Measurements from ENCODE around the gene SH3YL1. TPM values are rescaled to one million over a fixed set of nuclear protein-coding genes. Genes with fewer than 3 reads are reported as not detected.

The SH3YL1 gene
- polyA plus RNA-seq, 1 of the 3 experiments (the other 2 are of a cell fraction): 22.7 TPM

DNA sequence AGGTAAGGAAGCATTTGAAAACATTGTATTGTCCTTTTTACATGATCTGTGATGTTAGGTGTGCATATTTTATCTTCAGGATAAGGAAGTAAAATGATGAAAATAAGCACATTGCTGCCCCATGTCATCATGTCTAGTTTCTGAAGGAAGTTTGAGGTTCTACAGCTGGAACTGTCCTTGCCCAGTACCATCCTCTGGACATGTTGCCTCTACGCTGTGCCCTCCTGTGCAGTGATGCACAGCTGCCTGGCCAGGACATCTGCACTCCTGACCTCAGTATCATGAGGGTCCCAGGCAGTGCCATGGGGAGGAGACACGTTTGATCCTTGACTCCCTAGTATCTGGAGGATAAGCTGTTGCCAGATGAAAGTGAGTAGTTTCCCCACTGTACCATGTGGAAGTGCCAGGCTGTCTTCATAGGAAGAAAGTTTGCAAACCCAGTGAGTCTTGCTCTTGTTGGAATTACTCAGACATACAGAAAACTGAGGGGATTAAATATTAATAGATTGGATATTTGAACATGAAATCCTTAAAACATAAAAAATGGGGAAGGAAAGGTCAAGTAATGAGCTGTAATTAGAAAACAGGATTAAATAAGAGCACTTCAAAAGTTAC lies 14.6 kb upstream of the SH3YL1 start:
- Histone ChIP-seq H3K4me3 (ENCODE audit: low read depth in 2 of 2, low read length in 1 of 2) (no peak overlapping the region), H3K9me2 (no peaks in the 10 kb centered on the region), H3K4me1 (ENCODE audit: control insufficient read depth in 1 of 2, insufficient read depth in 2 of 2, low read depth in 1 of 2, low read length in 1 of 2) (no peaks in the 10 kb centered on the region), H3K9me3 (no peaks in the 10 kb centered on the region), H3K27me3 (ENCODE audit: insufficient read depth) (no peaks in the 10 kb centered on the region), H3F3A (replicated peaks; ENCODE audit: insufficient read depth) (no peaks in the 10 kb centered on the region), H4K20me1 (ENCODE audit: insufficient read depth) (peaks cover 8% of the 10 kb centered on the region; the same call in 1 of the 2 replicates), H3K9ac (no peak overlapping the region), H3K36me3 (replicated peaks in 1 of 2; ENCODE audit: control insufficient read depth in 1 of 2, insufficient read depth in 2 of 2, low read length in 1 of 2) (peaks cover 54 to 91% of the 10 kb centered on the region in 2 experiments), H2AFZ (ENCODE audit: low read depth) (no peak overlapping the region), H3K27ac (ENCODE audit: low read depth in 2 of 2, low read length in 1 of 2) (no peak overlapping the region), H3K4me2 (no peak overlapping the region), H3K79me2 (ENCODE audit: insufficient read depth) (peaks cover 46% of the 10 kb centered on the region)
- ChIA-PET POLR2A (no interaction called here), CTCF (interaction anchor here (0.6 to 1.4 kb wide), 2 partner anchors 11 to 54 kb away, joined by 3 to 6 read pairs; no protein-coding TSS in a partner anchor)
- no peak for DNase-seq
- 85% methylated on average over 2 of the region's 2 CpGs for WGBS (ENCODE audit: low lambda C conversion rate)
- TF ChIP-seq, protein P1, sequence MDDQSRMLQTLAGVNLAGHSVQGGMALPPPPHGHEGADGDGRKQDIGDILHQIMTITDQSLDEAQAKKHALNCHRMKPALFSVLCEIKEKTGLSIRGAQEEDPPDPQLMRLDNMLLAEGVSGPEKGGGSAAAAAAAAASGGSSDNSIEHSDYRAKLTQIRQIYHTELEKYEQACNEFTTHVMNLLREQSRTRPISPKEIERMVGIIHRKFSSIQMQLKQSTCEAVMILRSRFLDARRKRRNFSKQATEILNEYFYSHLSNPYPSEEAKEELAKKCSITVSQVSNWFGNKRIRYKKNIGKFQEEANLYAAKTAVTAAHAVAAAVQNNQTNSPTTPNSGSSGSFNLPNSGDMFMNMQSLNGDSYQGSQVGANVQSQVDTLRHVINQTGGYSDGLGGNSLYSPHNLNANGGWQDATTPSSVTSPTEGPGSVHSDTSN (IDR thresholded peaks at IDR 0.05): no peak
- TF ChIP-seq POLR2AphosphoS5 (IDR thresholded peaks at IDR 0.05; ENCODE audit: low read depth, low read length) (no peak), TAF1 (IDR thresholded peaks at IDR 0.05; ENCODE audit: borderline replicate concordance, low read depth, low read length) (no peak), TEAD4 (IDR thresholded peaks at IDR 0.05; ENCODE audit: borderline replicate concordance, insufficient read depth) (no peak), CHD2 (IDR thresholded peaks at IDR 0.05; ENCODE audit: low read length, partially characterized antibody) (no peak), GABPA (IDR thresholded peaks at IDR 0.05; ENCODE audit: low read depth) (no peak), RXRA (IDR thresholded peaks at IDR 0.05; ENCODE audit: borderline replicate concordance, low read depth) (no peak), MXI1 (IDR thresholded peaks at IDR 0.05; ENCODE audit: low read depth, low read length) (no peak), NRF1 (IDR thresholded peaks at IDR 0.05; ENCODE audit: low read depth, low read length) (no peak), MEF2A (IDR thresholded peaks at IDR 0.05; ENCODE audit: borderline replicate concordance, low read depth) (no peak), RFX5 (IDR thresholded peaks at IDR 0.05; ENCODE audit: low read length) (no peak), TCF12 (IDR thresholded peaks at IDR 0.05) (no peak)
- TF ChIP-seq, protein P2, sequence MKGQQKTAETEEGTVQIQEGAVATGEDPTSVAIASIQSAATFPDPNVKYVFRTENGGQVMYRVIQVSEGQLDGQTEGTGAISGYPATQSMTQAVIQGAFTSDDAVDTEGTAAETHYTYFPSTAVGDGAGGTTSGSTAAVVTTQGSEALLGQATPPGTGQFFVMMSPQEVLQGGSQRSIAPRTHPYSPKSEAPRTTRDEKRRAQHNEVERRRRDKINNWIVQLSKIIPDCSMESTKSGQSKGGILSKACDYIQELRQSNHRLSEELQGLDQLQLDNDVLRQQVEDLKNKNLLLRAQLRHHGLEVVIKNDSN (IDR thresholded peaks at IDR 0.05; ENCODE audit: borderline replicate concordance, low read depth): no peak
- TF ChIP-seq, protein P3, sequence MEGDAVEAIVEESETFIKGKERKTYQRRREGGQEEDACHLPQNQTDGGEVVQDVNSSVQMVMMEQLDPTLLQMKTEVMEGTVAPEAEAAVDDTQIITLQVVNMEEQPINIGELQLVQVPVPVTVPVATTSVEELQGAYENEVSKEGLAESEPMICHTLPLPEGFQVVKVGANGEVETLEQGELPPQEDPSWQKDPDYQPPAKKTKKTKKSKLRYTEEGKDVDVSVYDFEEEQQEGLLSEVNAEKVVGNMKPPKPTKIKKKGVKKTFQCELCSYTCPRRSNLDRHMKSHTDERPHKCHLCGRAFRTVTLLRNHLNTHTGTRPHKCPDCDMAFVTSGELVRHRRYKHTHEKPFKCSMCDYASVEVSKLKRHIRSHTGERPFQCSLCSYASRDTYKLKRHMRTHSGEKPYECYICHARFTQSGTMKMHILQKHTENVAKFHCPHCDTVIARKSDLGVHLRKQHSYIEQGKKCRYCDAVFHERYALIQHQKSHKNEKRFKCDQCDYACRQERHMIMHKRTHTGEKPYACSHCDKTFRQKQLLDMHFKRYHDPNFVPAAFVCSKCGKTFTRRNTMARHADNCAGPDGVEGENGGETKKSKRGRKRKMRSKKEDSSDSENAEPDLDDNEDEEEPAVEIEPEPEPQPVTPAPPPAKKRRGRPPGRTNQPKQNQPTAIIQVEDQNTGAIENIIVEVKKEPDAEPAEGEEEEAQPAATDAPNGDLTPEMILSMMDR (IDR thresholded peaks at IDR 0.05): no peak
- TF ChIP-seq, protein P4, sequence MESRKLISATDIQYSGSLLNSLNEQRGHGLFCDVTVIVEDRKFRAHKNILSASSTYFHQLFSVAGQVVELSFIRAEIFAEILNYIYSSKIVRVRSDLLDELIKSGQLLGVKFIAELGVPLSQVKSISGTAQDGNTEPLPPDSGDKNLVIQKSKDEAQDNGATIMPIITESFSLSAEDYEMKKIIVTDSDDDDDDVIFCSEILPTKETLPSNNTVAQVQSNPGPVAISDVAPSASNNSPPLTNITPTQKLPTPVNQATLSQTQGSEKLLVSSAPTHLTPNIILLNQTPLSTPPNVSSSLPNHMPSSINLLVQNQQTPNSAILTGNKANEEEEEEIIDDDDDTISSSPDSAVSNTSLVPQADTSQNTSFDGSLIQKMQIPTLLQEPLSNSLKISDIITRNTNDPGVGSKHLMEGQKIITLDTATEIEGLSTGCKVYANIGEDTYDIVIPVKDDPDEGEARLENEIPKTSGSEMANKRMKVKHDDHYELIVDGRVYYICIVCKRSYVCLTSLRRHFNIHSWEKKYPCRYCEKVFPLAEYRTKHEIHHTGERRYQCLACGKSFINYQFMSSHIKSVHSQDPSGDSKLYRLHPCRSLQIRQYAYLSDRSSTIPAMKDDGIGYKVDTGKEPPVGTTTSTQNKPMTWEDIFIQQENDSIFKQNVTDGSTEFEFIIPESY (IDR thresholded peaks at IDR 0.05; ENCODE audit: borderline replicate concordance, low read depth): no peak

All from SK-N-SH (cell line).